ENCODE results near the gene SLC2A4RG. TPM values are rescaled to one million over a fixed set of nuclear protein-coding genes. Genes with fewer than 3 reads are reported as not detected.
A peak's percentile ranks its signal among the peaks of the same experiment; 100 is the strongest.
"Not testable (repeated sequence)": the region's sequence is repeated elsewhere in the genome, so short reads cannot be mapped to it uniquely, and the experiment has no call there.

The SLC2A4RG gene
- total RNA-seq, 1 experiment from 2014 or later = 18.6 TPM

DNA sequence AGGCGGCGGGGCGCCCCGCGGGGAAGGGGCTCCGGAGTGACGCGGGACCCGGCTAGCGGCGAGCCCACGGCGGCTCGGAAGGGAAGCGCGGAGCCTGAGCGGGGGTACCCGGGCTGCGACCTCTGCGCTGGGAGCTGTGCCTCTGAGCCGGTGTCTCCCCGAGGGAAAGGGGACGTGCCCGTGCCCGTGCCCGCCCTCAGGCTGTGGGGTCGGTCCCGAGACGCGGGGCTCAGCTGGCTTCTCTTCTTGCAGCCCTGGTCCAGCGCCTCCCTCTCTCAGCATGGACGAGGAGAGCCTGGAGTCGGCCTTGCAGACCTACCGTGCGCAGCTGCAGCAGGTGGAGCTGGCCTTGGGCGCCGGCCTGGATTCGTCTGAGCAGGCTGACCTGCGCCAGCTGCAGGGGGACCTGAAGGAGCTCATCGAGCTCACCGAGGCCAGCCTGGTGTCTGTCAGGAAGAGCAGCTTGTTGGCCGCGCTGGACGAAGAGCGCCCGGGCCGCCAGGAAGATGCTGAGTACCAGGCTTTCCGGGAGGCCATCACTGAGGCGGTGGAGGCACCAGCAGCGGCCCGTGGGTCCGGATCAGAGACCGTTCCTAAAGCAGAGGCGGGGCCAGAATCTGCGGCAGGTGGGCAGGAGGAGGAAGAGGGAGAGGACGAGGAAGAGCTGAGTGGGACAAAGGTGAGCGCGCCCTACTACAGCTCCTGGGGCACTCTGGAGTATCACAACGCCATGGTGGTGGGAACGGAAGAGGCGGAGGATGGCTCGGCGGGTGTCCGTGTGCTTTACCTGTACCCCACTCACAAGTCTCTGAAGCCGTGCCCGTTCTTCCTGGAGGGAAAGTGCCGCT is 31.1 kb upstream of the SLC2A4RG start:
- H2AFZ ChIP-seq (ENCODE audit: low read length) = no peak overlapping the region
- peaks cover 71% of the 10 kb centered on the region for H3K79me2 ChIP-seq (ENCODE audit: low read length)
- no peaks in the 10 kb centered on the region for H3K9me2 ChIP-seq (replicated peaks; ENCODE audit: insufficient read depth, low read length)
- no peak overlapping the region for H3K27ac ChIP-seq (ENCODE audit: low read length)
- no peaks in the 10 kb centered on the region for H3K27me3 ChIP-seq (ENCODE audit: low read length)
- peak overlapping the region; percentile 94 for H3K4me2 ChIP-seq (ENCODE audit: low read depth, low read length, poor library complexity, severe bottlenecking)
- H3K9ac ChIP-seq (ENCODE audit: low read length) = peak overlapping the region; percentile 94
- H3K9me3 ChIP-seq (ENCODE audit: low read length) = no peaks in the 10 kb centered on the region
- H3K4me3 ChIP-seq (ENCODE audit: low read length) = peak overlapping the region; percentile 97
- DNase-seq = no peak
- H3K36me3 ChIP-seq (ENCODE audit: insufficient read depth, low read length) = peaks cover 39% of the 10 kb centered on the region
- H3K4me1 ChIP-seq (ENCODE audit: low read length) = peaks cover 20% of the 10 kb centered on the region
- peaks cover 13% of the 10 kb centered on the region; the same call in 1 of the 2 replicates for H4K20me1 ChIP-seq (ENCODE audit: insufficient read depth, low read depth, low read length)

DNA sequence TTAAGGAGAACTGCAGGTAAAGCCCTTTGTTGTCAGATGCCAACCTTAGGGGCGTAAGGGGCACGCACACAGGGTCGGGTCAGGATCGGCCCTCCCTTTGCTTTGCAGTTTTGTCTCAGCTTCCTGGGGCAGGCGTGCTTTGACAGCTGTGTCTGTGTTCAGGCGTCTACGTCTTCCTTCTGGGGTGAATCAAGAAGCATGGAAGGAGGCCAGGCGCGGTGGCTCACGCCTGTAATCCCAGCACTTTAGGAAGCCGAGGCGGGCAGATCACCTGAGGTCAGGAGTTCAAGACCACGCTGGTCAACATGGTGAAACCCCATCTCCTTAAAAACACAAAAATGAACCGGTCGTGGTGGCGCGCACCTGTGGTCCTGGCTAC is 30.4 kb upstream of the SLC2A4RG start:
- Histone ChIP-seq H3K27me3 (ENCODE audit: low read length) (no peaks in the 10 kb centered on the region), H3K36me3 (ENCODE audit: insufficient read depth, low read length) (peaks cover 44% of the 10 kb centered on the region), H3K4me1 (ENCODE audit: low read length) (peaks cover 20% of the 10 kb centered on the region), H3K9me3 (ENCODE audit: low read length) (no peaks in the 10 kb centered on the region), H3K27ac (ENCODE audit: low read length) (no peak overlapping the region), H3K79me2 (ENCODE audit: low read length) (peaks cover 73% of the 10 kb centered on the region), H3K9ac (ENCODE audit: low read length) (peak overlapping the region; percentile 94), H3K4me2 (ENCODE audit: low read depth, low read length, poor library complexity, severe bottlenecking) (peak overlapping the region; percentile 94), H3K4me3 (ENCODE audit: low read length) (peak overlapping the region; percentile 97), H4K20me1 (ENCODE audit: insufficient read depth, low read depth, low read length) (peaks cover 13% of the 10 kb centered on the region; the same call in 1 of the 2 replicates), H2AFZ (ENCODE audit: low read length) (no peak overlapping the region), H3K9me2 (replicated peaks; ENCODE audit: insufficient read depth, low read length) (no peaks in the 10 kb centered on the region)
- DNase-seq = no peak

DNA sequence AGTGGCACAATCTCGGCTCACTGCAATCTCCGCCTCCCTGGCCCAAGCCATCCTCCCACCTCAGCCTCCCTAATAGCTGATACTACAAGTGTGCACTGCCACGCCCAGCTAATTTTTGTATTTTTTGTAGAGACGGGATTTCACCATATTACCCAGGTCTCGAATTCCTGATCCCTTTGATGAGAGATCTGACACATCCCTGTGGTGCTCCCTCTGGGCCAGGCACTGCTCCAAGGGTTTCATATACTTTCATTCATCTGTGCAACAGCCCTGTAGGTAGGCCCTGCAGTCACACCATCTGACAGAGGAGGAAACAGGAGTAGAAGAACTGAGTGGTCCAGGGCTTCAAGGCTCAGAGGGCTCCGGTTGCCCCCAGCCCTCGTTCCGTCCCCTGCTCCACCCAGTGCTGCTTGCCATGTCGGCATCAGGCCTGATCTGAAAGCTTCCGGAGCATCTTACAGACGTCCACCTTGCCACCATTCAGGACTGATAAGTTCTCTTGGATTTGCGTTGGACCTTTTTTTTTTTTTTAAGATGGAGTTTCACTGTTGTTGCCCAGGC is 28.4 kb upstream of the SLC2A4RG start:
- Histone ChIP-seq H3K9me3 (ENCODE audit: low read length) (no peaks in the 10 kb centered on the region), H3K4me1 (ENCODE audit: low read length) (peaks cover 17% of the 10 kb centered on the region), H4K20me1 (ENCODE audit: insufficient read depth, low read depth, low read length) (peaks cover 13% of the 10 kb centered on the region; the same call in 1 of the 2 replicates), H3K9ac (ENCODE audit: low read length) (no peak overlapping the region), H2AFZ (ENCODE audit: low read length) (no peak overlapping the region), H3K79me2 (ENCODE audit: low read length) (peaks cover 84% of the 10 kb centered on the region), H3K27ac (ENCODE audit: low read length) (no peak overlapping the region), H3K9me2 (replicated peaks; ENCODE audit: insufficient read depth, low read length) (no peaks in the 10 kb centered on the region), H3K4me3 (ENCODE audit: low read length) (no peak overlapping the region), H3K36me3 (ENCODE audit: insufficient read depth, low read length) (peaks cover 44% of the 10 kb centered on the region), H3K4me2 (ENCODE audit: low read depth, low read length, poor library complexity, severe bottlenecking) (no peak overlapping the region), H3K27me3 (ENCODE audit: low read length) (no peaks in the 10 kb centered on the region)
- no peak for DNase-seq

DNA sequence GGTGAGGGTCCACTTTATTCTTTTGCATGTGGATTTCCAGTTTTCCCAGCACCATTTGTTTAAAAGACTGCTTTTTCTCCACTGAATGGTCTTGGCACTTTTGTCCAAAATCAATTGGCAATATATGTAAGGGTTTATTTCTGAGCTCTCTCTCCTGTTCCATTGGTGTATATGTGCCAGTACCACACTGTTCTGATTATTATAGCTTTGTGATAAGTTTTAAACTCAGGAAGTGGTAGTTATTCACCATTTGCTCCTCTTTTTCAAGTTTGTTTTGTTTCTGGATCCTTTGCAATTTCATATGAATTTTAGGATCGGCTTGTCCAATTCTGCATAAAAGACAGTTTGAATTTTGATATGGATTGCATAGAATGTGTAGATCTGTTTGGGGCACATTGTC is 27.4 kb upstream of the SLC2A4RG start:
- Histone ChIP-seq H4K20me1 (ENCODE audit: insufficient read depth, low read depth, low read length) (peaks cover 5% of the 10 kb centered on the region; the same call in 1 of the 2 replicates), H3K4me2 (ENCODE audit: low read depth, low read length, poor library complexity, severe bottlenecking) (no peak overlapping the region), H3K4me3 (ENCODE audit: low read length) (no peak overlapping the region), H3K27ac (ENCODE audit: low read length) (no peak overlapping the region), H3K9me2 (replicated peaks; ENCODE audit: insufficient read depth, low read length) (no peaks in the 10 kb centered on the region), H3K27me3 (ENCODE audit: low read length) (no peaks in the 10 kb centered on the region), H3K4me1 (ENCODE audit: low read length) (peaks cover 11% of the 10 kb centered on the region), H3K9me3 (ENCODE audit: low read length) (no peaks in the 10 kb centered on the region), H2AFZ (ENCODE audit: low read length) (no peak overlapping the region), H3K79me2 (ENCODE audit: low read length) (peaks cover 81% of the 10 kb centered on the region), H3K9ac (ENCODE audit: low read length) (no peak overlapping the region), H3K36me3 (ENCODE audit: insufficient read depth, low read length) (peaks cover 50% of the 10 kb centered on the region)
- no peak for DNase-seq

DNA sequence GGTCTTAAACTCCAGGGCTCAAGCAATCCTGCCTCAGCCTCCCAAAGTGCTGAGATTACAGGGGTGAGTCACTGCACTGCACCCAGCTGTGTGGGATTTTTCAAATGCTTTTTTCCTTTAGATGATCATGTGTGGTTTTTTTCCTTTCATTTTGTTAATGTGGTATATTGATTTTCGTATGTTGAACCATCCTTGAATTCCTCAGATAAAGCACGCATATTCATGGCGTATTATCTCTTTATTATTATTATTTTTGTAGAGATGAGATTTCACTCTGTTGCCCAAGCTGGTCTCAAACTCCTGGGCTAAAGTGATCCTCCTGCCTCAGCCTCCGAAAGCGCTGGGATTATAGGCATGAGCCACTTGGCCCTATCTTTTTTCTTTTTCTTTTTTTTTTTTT is 24.7 kb upstream of the SLC2A4RG start:
- no peak overlapping the region for H2AFZ ChIP-seq (ENCODE audit: low read length)
- H3K4me3 ChIP-seq (ENCODE audit: low read length) = no peak overlapping the region
- no peaks in the 10 kb centered on the region for H3K9me3 ChIP-seq (ENCODE audit: low read length)
- DNase-seq = no peak
- peaks cover 75% of the 10 kb centered on the region for H3K79me2 ChIP-seq (ENCODE audit: low read length)
- H3K9me2 ChIP-seq (replicated peaks; ENCODE audit: insufficient read depth, low read length) = no peaks in the 10 kb centered on the region
- H3K36me3 ChIP-seq (ENCODE audit: insufficient read depth, low read length) = peaks cover 65% of the 10 kb centered on the region
- no peaks in the 10 kb centered on the region for H3K27me3 ChIP-seq (ENCODE audit: low read length)
- no peak overlapping the region for H3K27ac ChIP-seq (ENCODE audit: low read length)
- no peak overlapping the region for H3K9ac ChIP-seq (ENCODE audit: low read length)
- no peaks in the 10 kb centered on the region for H3K4me1 ChIP-seq (ENCODE audit: low read length)
- no peak overlapping the region for H3K4me2 ChIP-seq (ENCODE audit: low read depth, low read length, poor library complexity, severe bottlenecking)
- no peaks in the 10 kb centered on the region for H4K20me1 ChIP-seq (ENCODE audit: insufficient read depth, low read depth, low read length)

DNA sequence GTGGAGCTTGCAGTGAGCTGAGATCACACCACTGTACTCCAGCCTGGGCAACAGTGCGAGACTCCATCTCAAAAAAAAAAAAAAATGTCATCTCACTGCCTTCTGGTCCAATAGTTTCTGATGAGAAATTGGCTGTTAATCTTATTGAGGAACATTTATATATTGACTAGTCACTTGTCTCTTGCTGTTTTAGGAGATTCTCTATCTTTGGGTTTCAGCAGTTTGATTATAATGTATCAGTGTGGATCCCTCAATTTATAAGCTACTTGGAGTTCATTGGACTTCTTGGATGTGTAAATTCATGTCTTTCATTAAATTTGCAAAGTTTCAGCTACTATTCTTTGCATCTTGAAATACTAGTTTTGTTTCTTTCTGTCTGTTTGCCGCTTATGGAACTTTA is 20.6 kb upstream of the SLC2A4RG start:
- Histone ChIP-seq H3K27ac (ENCODE audit: low read length) (no peak overlapping the region), H3K9me2 (replicated peaks; ENCODE audit: insufficient read depth, low read length) (no peaks in the 10 kb centered on the region), H3K27me3 (ENCODE audit: low read length) (no peaks in the 10 kb centered on the region), H3K36me3 (ENCODE audit: insufficient read depth, low read length) (peaks cover 47% of the 10 kb centered on the region), H3K4me1 (ENCODE audit: low read length) (no peaks in the 10 kb centered on the region), H3K9ac (ENCODE audit: low read length) (no peak overlapping the region), H4K20me1 (ENCODE audit: insufficient read depth, low read depth, low read length) (no peaks in the 10 kb centered on the region), H2AFZ (ENCODE audit: low read length) (no peak overlapping the region), H3K9me3 (ENCODE audit: low read length) (no peaks in the 10 kb centered on the region), H3K79me2 (ENCODE audit: low read length) (peaks cover 59% of the 10 kb centered on the region), H3K4me3 (ENCODE audit: low read length) (no peak overlapping the region), H3K4me2 (ENCODE audit: low read depth, low read length, poor library complexity, severe bottlenecking) (no peak overlapping the region)
- no peak for DNase-seq

DNA sequence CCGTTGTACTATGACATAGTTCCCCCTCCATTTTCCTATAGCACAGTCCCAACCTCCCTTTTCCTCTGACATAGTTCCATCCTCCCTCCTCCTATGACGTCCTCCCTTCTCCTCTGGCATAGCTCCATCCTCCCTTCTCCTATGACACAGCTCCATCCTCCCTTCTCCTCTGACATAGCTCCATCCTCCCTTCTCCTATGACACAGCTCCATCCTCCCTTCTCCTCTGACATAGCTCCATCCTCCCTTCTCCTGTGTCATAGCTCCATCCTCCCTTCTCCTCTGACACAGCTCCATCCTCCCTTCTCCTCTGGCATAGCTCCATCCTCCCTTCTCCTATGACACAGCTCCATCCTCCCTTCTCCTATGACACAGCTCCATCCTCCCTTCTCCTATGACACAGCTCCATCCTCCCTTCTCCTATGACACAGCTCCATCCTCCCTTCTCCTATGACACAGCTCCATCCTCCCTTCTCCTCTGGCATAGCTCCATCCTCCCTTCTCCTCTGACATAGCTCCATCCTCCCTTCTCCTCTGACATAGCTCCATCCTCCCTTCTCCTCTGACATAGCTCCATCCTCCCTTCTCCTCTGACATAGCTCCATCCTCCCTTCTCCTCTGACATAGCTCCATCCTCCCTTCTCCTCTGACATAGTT is 16.5 kb upstream of the SLC2A4RG start:
- not testable (repeated sequence) for H3K27ac ChIP-seq (ENCODE audit: low read length); H3K4me1 ChIP-seq (ENCODE audit: low read length); H4K20me1 ChIP-seq (ENCODE audit: insufficient read depth, low read depth, low read length); H3K9ac ChIP-seq (ENCODE audit: low read length); H3K9me3 ChIP-seq (ENCODE audit: low read length); H3K4me2 ChIP-seq (ENCODE audit: low read depth, low read length, poor library complexity, severe bottlenecking); H2AFZ ChIP-seq (ENCODE audit: low read length); H3K27me3 ChIP-seq (ENCODE audit: low read length); DNase-seq; H3K9me2 ChIP-seq (replicated peaks; ENCODE audit: insufficient read depth, low read length); H3K4me3 ChIP-seq (ENCODE audit: low read length)
- Histone ChIP-seq H3K79me2 (ENCODE audit: low read length) (peaks cover 36% of the 10 kb centered on the region), H3K36me3 (ENCODE audit: insufficient read depth, low read length) (peaks cover 22% of the 10 kb centered on the region)

DNA sequence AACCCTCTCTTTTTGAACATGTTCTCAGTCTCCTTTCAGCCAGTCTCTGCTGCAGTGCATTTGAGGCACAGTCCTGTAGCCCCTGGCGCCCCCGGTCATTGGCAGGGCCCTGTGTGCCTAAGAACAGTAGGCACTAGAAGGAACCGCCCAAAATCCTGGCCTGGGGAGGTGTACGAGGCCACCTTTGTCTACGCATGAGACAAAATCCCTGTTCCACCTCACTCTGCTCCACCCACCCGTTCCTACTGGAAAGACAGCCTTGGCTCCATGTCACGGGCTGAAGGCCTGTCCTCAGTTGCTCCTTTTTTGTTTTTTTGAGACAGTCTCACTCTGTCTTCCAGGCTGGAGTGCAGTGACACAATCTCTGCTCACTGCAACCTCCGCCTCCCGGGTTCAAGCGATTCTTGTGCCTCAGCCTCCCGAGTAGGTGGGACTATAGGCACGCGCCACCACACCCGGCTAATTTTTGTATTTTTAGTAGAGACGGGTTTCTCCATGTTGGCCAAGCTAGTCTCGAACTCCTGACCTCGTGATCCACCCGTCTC is 9.3 kb upstream of the SLC2A4RG start:
- not testable (repeated sequence) for H3K9ac ChIP-seq (ENCODE audit: low read length); H4K20me1 ChIP-seq (ENCODE audit: insufficient read depth, low read depth, low read length); H3K27ac ChIP-seq (ENCODE audit: low read length); H3K27me3 ChIP-seq (ENCODE audit: low read length); H3K4me3 ChIP-seq (ENCODE audit: low read length); H3K9me2 ChIP-seq (replicated peaks; ENCODE audit: insufficient read depth, low read length); H2AFZ ChIP-seq (ENCODE audit: low read length); DNase-seq; H3K9me3 ChIP-seq (ENCODE audit: low read length); H3K4me1 ChIP-seq (ENCODE audit: low read length); H3K36me3 ChIP-seq (ENCODE audit: insufficient read depth, low read length); H3K4me2 ChIP-seq (ENCODE audit: low read depth, low read length, poor library complexity, severe bottlenecking)
- peaks cover 22% of the 10 kb centered on the region for H3K79me2 ChIP-seq (ENCODE audit: low read length)

Measured in Karpas-422 (cell line).